SH-SY5Y (cell line): ENCODE results near the gene GOLGA6L24.
"Not testable (repeated sequence)": the region's sequence is repeated elsewhere in the genome, so short reads cannot be mapped to it uniquely, and the experiment has no call there.

Source experiments
- GATA2 ChIP-seq: IDR thresholded peaks from 2 replicates; pipeline ENCODE4 v1.6.1; 2011; ENCODE audit warnings: mild to moderate bottlenecking, low read depth, low read length
- GATA3 ChIP-seq: IDR thresholded peaks from 2 replicates; pipeline ENCODE4 v1.6.1; 2011; ENCODE audit warnings: low read depth, mild to moderate bottlenecking, low read length, moderate library complexity

GOLGA6L24 gene

GRCh38 chr15:28357984-28358383 is at the start of gene GOLGA6L24:
Gene GOLGA6L24, minus strand, starts transcription at chr15:28358084. Its CDS starts 61 bp downstream, at chr15:28358023.
- TF ChIP-seq GATA2, GATA3: not testable (repeated sequence)

DNA sequence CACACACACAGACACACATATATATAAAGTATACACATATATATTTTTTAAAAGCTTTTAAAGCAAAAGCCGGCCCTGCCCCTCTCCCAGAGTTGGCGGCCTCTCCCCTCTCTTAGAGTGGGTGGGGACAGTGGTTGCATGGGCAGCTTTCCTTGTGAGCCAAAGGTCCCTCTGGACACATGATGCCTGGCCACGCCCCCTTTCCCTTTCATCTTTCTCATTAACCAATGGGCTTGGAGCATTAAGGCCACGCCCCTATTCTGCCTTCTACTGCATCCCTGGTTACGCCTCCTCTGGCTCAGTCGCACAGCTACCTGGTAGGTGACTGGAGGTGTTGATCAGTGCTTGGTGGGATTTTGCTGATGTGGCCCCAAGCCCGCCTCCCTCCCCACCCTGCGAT is 20.5 kb upstream of the GOLGA6L24 start, which contains the start of gene GOLGA8F:
Gene GOLGA8F (plus strand): TSS at position 301 of the 400 bp plus-strand sequence. CDS start 98 bp downstream, at position 399.
- TF ChIP-seq GATA3, GATA2: not testable (repeated sequence)

DNA sequence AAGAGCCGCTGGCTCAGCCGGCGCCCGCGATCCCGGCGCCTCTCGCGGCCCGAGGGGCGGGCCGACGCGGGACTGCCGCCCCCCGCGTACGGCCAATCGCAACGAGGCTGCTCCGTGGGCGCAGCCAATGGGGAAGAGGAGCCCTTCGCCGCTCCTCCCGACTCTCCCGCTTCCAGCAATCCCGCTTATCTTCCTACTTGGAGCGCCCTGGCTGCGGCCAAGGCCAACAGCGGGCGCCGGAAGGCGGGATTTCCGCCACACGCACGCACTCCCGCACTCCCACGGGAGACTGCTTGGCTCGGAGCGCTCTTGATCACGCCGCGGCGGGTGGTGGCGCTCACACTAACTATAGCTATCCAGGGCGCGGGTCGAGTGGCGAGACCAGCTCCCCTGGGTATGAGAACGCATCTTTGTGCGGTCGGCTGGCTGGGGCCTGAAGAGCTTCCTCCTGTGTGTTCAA is 35.7 kb downstream of the GOLGA6L24 start, which contains the start of gene HERC2:
Gene HERC2 (minus strand): TSS at position 51 of the 460 bp plus-strand sequence. CDS start 746 bp downstream, outside the sequence.
- not testable (repeated sequence) for TF ChIP-seq GATA2, GATA3
